ENCODE results near the gene RSKR. TPM values are rescaled to one million over a fixed set of nuclear protein-coding genes. Genes with fewer than 3 reads are reported as not detected.

Gene RSKR
- total and polyA plus RNA-seq, 9 of the 15 experiments (the other 6 are each of a cell fraction or from before 2014, with no cell fraction given), result 1.4 to 42.3 (median 16.2) TPM

GRCh38 chr17:28584434-28584833, 29.6 kb downstream of the RSKR start:
- TF ChIP-seq ZBTB2 (IDR thresholded peaks at IDR 0.05) (no peak), ARID3A (IDR thresholded peaks at IDR 0.05; ENCODE audit: borderline replicate concordance, low read depth, low read length) (no peak), TCF15 (CRISPR knock-in tag; IDR thresholded peaks at IDR 0.05) (no peak), MCM2 (IDR thresholded peaks at IDR 0.05; ENCODE audit: low read depth) (no peak)
- H3K27me3 ChIP-seq (ENCODE audit: control insufficient read depth in 2 of 2, insufficient read depth in 2 of 2, low read length in 2 of 2), result no peaks in the 10 kb centered on the region
- no peak overlapping the region for H3K4me3 ChIP-seq
- peaks cover 93% of the 10 kb centered on the region for H3K36me3 ChIP-seq (ENCODE audit: control insufficient read depth, insufficient read depth, low read length)
- no peak for ATAC-seq
- H3K27ac ChIP-seq (ENCODE audit: extremely low read depth, low read depth, low read length), result no peak overlapping the region
- 0 out of 3 replicates have a peak, but pooled peaks cover 2% of the 10 kb centered on the region for H3K79me2 ChIP-seq (ENCODE audit: control insufficient read depth, insufficient read depth, low read length)
- intact Hi-C loops (cut with micrococcal nuclease), result no loop called here
- no peaks in the 10 kb centered on the region for H3K4me1 ChIP-seq (replicated peaks in 1 of 2; ENCODE audit: control insufficient read depth in 2 of 2, insufficient read depth in 2 of 2, low read length in 2 of 2)
- no TSS peak for BruUV-seq (replicated peaks)
- CTCF ChIA-PET (ENCODE audit: low intra/inter-chr PET ratio), result no interaction called here
- peaks cover 3% of the 10 kb centered on the region for H3K9me1 ChIP-seq (ENCODE audit: control insufficient read depth, insufficient read depth, low read length)
- in situ Hi-C loops (cut with MboI), result no loop called here
- no peaks in the 10 kb centered on the region for H4K20me1 ChIP-seq (replicated peaks; ENCODE audit: control insufficient read depth, insufficient read depth, low read length)
- FAIRE-seq, result no peak
- DNase-seq (ENCODE audit: extremely low read depth in 1 of 4, low spot score in 3 of 4), result no peak
- no peak overlapping the region for H3K9ac ChIP-seq (ENCODE audit: insufficient read depth in 1 of 2, low read depth in 2 of 2, low read length in 2 of 2)
- H3K4me2 ChIP-seq (ENCODE audit: insufficient read depth, low read length), result no peak overlapping the region
- 89% methylated on average over 3 of the region's 3 CpGs for WGBS (ENCODE audit: insufficient coverage, low coverage, missing lambda C conversion rate)
- POLR2A ChIA-PET, result interaction anchor here (0.6 to 16.7 kb wide), 6 partner anchors 8 to 243 kb away, joined by 3 to 274 read pairs (median 6); partner anchors contain the start of genes ALDOC, PIGS and SPAG5
- H3K9me3 ChIP-seq (replicated peaks; ENCODE audit: control insufficient read depth, insufficient read depth, low read depth, low read length), result no peaks in the 10 kb centered on the region
- H2AFZ ChIP-seq (ENCODE audit: low read depth, low read length), result no peak overlapping the region

Data from K562 (cell line).